ENCODE measurements around the gene RNF8.
A peak's percentile ranks its signal among the peaks of the same experiment; 100 is the strongest.

The RNF8 gene

GRCh38 chr6:37313723-37314486, 39.9 kb upstream of the RNF8 start:
- Histone ChIP-seq H3K27me3 (no peaks in the 10 kb centered on the region), H3K27ac (no peak overlapping the region), H3K4me3 (no peak overlapping the region), H3K4me1 (peaks cover 0 to 7% (median 3%) of the 10 kb centered on the region in 4 donors), H3K9me3 (no peaks in the 10 kb centered on the region), H3K36me3 (peaks cover 47 to 63% (median 62%) of the 10 kb centered on the region in 3 donors)
- no peak for DNase-seq
- no peak for TF ChIP-seq CTCF (IDR thresholded peaks at IDR 0.05)
- intact Hi-C loops (cut with DNase I; ENCODE audit: low total_unique reads), result no loop called here

GRCh38 chr6:37314487-37315156, 39.2 kb upstream of the RNF8 start:
- H3K4me1 ChIP-seq, result no peaks in the 10 kb centered on the region
- H3K9me3 ChIP-seq, result no peaks in the 10 kb centered on the region
- H3K27me3 ChIP-seq, result no peaks in the 10 kb centered on the region
- H3K27ac ChIP-seq, result no peak overlapping the region
- DNase-seq, result no peak
- peak in 1 of 2 experiments; percentile 23 for TF ChIP-seq CTCF (IDR thresholded peaks at IDR 0.05)
- peaks cover 54 to 70% (median 68%) of the 10 kb centered on the region in 3 donors for H3K36me3 ChIP-seq
- no peak overlapping the region for H3K4me3 ChIP-seq
- intact Hi-C loops (cut with DNase I; ENCODE audit: low total_unique reads), result no loop called here

- no peaks in the 10 kb centered on the region for H3K27me3 ChIP-seq
- no peaks in the 10 kb centered on the region for H3K9me3 ChIP-seq
- no peak for DNase-seq
- peaks cover 58 to 75% (median 69%) of the 10 kb centered on the region in 3 donors for H3K36me3 ChIP-seq
- no peak overlapping the region for H3K27ac ChIP-seq
- no peak for TF ChIP-seq CTCF (IDR thresholded peaks at IDR 0.05)
- H3K4me1 ChIP-seq, result no peaks in the 10 kb centered on the region
- intact Hi-C loops (cut with DNase I; ENCODE audit: low total_unique reads), result no loop called here
- no peak overlapping the region for H3K4me3 ChIP-seq
Observed at GRCh38 chr6:37315157-37315515, 38.6 kb upstream of the RNF8 start.

GRCh38 chr6:37316071-37316470, 37.7 kb upstream of the RNF8 start:
- no peak for TF ChIP-seq CTCF (IDR thresholded peaks at IDR 0.05)
- H3K9me3 ChIP-seq, result no peaks in the 10 kb centered on the region
- no peak for DNase-seq
- H3K36me3 ChIP-seq, result peaks cover 63 to 84% (median 72%) of the 10 kb centered on the region in 3 donors
- intact Hi-C loops (cut with DNase I; ENCODE audit: low total_unique reads), result no loop called here
- H3K4me1 ChIP-seq, result no peaks in the 10 kb centered on the region
- H3K27me3 ChIP-seq, result no peaks in the 10 kb centered on the region
- no peak overlapping the region for H3K4me3 ChIP-seq
- no peak overlapping the region for H3K27ac ChIP-seq

GRCh38 chr6:37317312-37318038, 36.3 kb upstream of the RNF8 start:
- Histone ChIP-seq H3K9me3 (no peaks in the 10 kb centered on the region), H3K36me3 (peaks cover 63 to 98% (median 85%) of the 10 kb centered on the region in 3 donors), H3K27me3 (no peaks in the 10 kb centered on the region), H3K4me3 (no peak overlapping the region), H3K4me1 (no peaks in the 10 kb centered on the region), H3K27ac (no peak overlapping the region)
- intact Hi-C loops (cut with DNase I; ENCODE audit: low total_unique reads), result no loop called here
- DNase-seq, result no peak
- TF ChIP-seq CTCF (IDR thresholded peaks at IDR 0.05), result no peak

Measured in tibial artery (tissue), 4 donors.